SH-SY5Y (cell line): ENCODE data around the gene GAGE10.
"Not testable (repeated sequence)": the region's sequence is repeated elsewhere in the genome, so short reads cannot be mapped to it uniquely, and the experiment has no call there.

ENCODE experiments used
- GATA2 ChIP-seq: IDR thresholded peaks from 2 replicates; pipeline ENCODE4 v1.6.1; 2011; ENCODE audit warnings: mild to moderate bottlenecking, low read depth, low read length
- GATA3 ChIP-seq: IDR thresholded peaks from 2 replicates; pipeline ENCODE4 v1.6.1; 2011; ENCODE audit warnings: low read depth, mild to moderate bottlenecking, low read length, moderate library complexity

Gene GAGE10

GRCh38 chrX:49287665-49288064 lies 15.8 kb upstream of the GAGE10 start:
- no peak for TF ChIP-seq GATA2
- TF ChIP-seq GATA3: no peak

GRCh38 chrX:49290215-49290614 lies 13.2 kb upstream of the GAGE10 start:
- TF ChIP-seq GATA2 (no peak), GATA3 (no peak)

DNA sequence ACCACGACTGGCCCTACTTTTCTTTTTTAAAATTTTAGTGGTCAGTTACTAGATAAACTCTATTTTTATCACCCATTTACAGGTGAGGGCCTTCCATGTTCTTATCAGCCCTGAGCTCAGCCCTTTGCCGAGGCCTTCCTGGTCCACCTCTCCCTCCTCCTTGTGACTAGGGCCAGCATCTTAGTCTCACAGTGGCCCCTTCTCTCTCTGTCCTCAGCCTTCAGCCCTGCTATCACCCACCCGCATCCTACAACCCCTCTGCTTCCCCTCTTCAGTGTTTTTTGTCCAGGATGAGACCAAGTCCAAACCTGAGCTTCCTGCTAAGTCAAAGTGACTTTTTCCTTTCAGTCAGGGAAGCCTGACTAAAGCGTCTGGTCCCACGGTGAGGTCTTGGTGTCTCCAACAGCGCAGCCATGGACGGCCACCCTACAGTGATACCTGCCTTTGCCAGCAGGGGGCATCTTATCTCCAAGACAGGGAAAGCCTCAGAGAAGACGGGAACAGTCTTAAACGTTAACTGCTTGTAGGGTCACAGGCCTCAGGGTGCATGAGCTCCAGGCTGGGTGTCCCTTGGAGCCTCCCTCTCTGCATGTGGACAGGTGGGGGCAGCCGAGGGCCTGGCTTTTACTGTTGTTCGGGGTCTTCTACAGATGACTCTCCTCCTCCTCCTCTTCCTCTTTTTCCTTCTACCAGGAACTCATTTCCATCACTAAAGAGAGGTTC lies 11.7 kb upstream of the GAGE10 start:
- no peak for TF ChIP-seq GATA3
- no peak for TF ChIP-seq GATA2

- TF ChIP-seq GATA3 (no peak), GATA2 (no peak)
Observed at GRCh38 chrX:49292400-49293362, 10.8 kb upstream of the GAGE10 start.

- TF ChIP-seq GATA3: no peak
- no peak for TF ChIP-seq GATA2
Observed at GRCh38 chrX:49300703-49301102, 2.7 kb upstream of the GAGE10 start.

- TF ChIP-seq GATA3: no peak
- no peak for TF ChIP-seq GATA2
Observed at GRCh38 chrX:49308604-49309269, 5.3 kb downstream of the GAGE10 start.

- TF ChIP-seq GATA3 (no peak), GATA2 (no peak)
Observed at GRCh38 chrX:49309401-49309981, 6.0 kb downstream of the GAGE10 start.

DNA sequence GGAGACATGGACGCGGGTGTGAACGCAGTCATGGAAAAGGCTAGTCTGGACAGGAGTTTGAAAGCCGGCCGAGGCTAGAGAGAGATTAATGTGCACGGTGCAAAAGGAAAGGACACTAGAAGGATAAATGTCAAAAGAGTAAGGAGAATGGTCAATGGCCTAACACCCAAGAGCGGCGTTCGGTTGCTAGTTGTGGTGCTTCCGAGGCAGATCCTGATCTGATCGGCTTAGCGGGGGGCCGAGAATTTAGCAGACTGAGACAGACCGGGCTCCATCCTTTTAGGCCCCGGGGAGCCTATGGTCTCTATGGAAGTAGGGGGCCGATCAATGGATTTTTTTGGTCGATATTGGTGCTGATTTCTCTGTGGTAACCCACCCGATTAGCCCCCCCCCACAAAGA lies 6.9 kb downstream of the GAGE10 start:
- no peak for TF ChIP-seq GATA2
- no peak for TF ChIP-seq GATA3

DNA sequence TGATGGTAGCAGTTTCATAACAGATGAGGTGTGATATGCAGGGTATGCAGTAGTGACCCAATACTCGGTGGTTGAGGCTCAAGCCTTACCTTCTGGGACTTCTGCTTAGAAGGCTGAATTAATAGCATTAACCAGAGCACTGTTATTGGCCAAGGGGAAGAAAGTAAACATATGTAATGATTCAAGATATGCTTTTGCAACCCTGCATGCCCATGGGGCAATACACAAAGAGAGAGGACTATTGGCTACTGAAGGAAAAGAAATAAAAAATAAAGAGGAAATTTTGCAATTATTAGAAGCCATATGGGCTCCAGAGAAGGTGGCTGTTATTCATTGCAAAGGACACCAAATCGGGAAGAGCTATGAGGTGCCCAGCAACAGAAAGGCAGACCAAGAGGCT lies 8.7 kb downstream of the GAGE10 start:
- no peak for TF ChIP-seq GATA2
- no peak for TF ChIP-seq GATA3

GRCh38 chrX:49316085-49316484 lies 12.6 kb downstream of the GAGE10 start:
- TF ChIP-seq GATA2 (no peak), GATA3 (no peak)

GRCh38 chrX:49321737-49322136 lies 18.3 kb downstream of the GAGE10 start, which contains the start of gene GAGE12J:
Gene GAGE12J, plus strand, starts transcription at chrX:49322037. Its CDS starts 1,157 bp downstream, at chrX:49323194.
- not testable (repeated sequence) for TF ChIP-seq GATA3, GATA2

DNA sequence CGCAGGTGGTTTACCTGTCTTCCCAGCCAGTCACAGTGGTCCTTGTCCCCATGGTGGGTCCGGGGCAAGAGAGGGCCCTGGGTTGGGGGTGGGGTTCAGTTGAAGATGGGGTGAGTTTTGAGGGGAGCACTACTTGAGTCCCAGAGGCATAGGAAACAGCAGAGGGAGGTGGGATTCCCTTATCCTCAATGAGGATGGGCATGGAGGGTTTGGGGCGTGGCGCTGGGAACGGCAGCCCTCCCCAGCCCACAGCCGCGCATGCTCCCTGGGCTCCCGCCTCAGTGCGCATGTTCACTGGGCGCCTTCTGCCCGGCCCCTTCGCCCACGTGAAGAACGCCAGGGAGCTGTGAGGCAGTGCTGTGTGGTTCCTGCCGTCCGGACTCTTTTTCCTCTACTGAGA lies 27.8 kb downstream of the GAGE10 start, which contains the start of gene GAGE13:
Gene GAGE13 (plus strand): TSS at position 301 of the 400 bp plus-strand sequence. CDS start 1,156 bp downstream, outside the sequence.
- TF ChIP-seq GATA2, GATA3: not testable (repeated sequence)
